GM10248 (cell line): Measurements from ENCODE around the gene AKR1C4.
"Not testable (repeated sequence)": the region's sequence is repeated elsewhere in the genome, so short reads cannot be mapped to it uniquely, and the experiment has no call there.

Experiments
- CTCF ChIA-PET: fragments of 300-600 bp; sonication (Branson Sonifier 250); formaldehyde crosslinking; extraction: SDS; loops from one replicate; lab custom pipeline; 2021; ENCODE audit warnings: antibody characterized with exemption; lab: Yijun Ruan, JAX
- POLR2A ChIA-PET: fragments of 350-650 bp; sonication (Branson Sonifier 250); formaldehyde crosslinking; extraction: SDS; loops from one replicate; lab custom pipeline; 2020; ENCODE audit warnings: antibody characterized with exemption; lab: Yijun Ruan, JAX
- DNase-seq: peaks from one replicate; pipeline ENCODE4 v3.0.0; 2012; ENCODE audit errors: extremely low spot score
- CTCF ChIP-seq: IDR thresholded peaks from 2 replicates; pipeline ENCODE4 v1.5.1; 2012; ENCODE audit warnings: mild to moderate bottlenecking, low read depth; ENCODE audit errors: extremely low read depth, missing control alignments, control extremely low read depth

The AKR1C4 gene

GRCh38 chr10:5242585-5242984 lies 45.9 kb downstream of the AKR1C4 start:
- no peak for DNase-seq
- ChIA-PET CTCF (no interaction called here), POLR2A (no interaction called here)
- TF ChIP-seq CTCF = no peak

- DNase-seq = no peak
- POLR2A ChIA-PET = no interaction called here
- CTCF ChIA-PET = no interaction called here
- no peak for TF ChIP-seq CTCF
These were observed 46.9 kb downstream of the AKR1C4 start for GRCh38 chr10:5243521-5243987.

- no peak for TF ChIP-seq CTCF
- ChIA-PET POLR2A (no interaction called here), CTCF (no interaction called here)
- no peak for DNase-seq
These were observed 55.8 kb downstream of the AKR1C4 start for GRCh38 chr10:5252177-5253037.

- ChIA-PET POLR2A (no interaction called here), CTCF (no interaction called here)
- no peak for TF ChIP-seq CTCF
- DNase-seq = no peak
These were observed 57.9 kb downstream of the AKR1C4 start for GRCh38 chr10:5254488-5254887.

GRCh38 chr10:5257768-5258167 lies 61.1 kb downstream of the AKR1C4 start:
- POLR2A ChIA-PET, DNase-seq, CTCF ChIA-PET: not testable (repeated sequence)

- POLR2A ChIA-PET = no interaction called here
- TF ChIP-seq CTCF = no peak
- DNase-seq = no peak
- CTCF ChIA-PET = no interaction called here
These were observed 62.7 kb downstream of the AKR1C4 start for GRCh38 chr10:5259132-5259951.

- no peak for DNase-seq
- CTCF ChIA-PET = no interaction called here
- TF ChIP-seq CTCF = no peak
- POLR2A ChIA-PET = no interaction called here
These were observed 63.4 kb downstream of the AKR1C4 start for GRCh38 chr10:5259952-5260578.
